HepG2 (cell line): ENCODE data around the gene ENPP7. TPM values are rescaled to one million over a fixed set of nuclear protein-coding genes. Genes with fewer than 3 reads are reported as not detected.

Source experiments
- ATAC-seq: fragments of 200-7000 bp; cut with Tn5 transposase; 3 replicates; pipeline ENCODE4 v1.9.1; 2020; ENCODE audit warnings: mild to moderate bottlenecking, moderate library complexity
- BruUV-seq: library from RNA; stranded (reverse); fragments of 400-500 nt; replicated peaks from 2 replicates; lab custom pipeline; 2021; lab: Mats Ljungman, UMichigan
- CTCF ChIA-PET: fragments of 300-600 bp; formaldehyde crosslinking; extraction: SDS; loops from one replicate; lab custom pipeline; 2021; ENCODE audit warnings: low total read pairs, inconsistent platforms, low intra/inter-chr PET ratio; lab: Yijun Ruan, JAX
- POLR2A ChIA-PET: fragments of 350-600 bp; sonication (Branson Sonifier 250); formaldehyde crosslinking; loops from one replicate; lab custom pipeline; 2020; ENCODE audit warnings: antibody characterized with exemption, inconsistent platforms; lab: Yijun Ruan, JAX
- DNase-seq: peaks from one replicate; pipeline ENCODE4 v3.0.0-alpha.2; 2015; ENCODE audit warnings: low spot score
- FAIRE-seq: peaks from 3 replicates; lab custom pipeline; 2011; peaks lifted over from hg19 to GRCh38; lab: Jason Lieb, UNC
- H2AFZ ChIP-seq: one replicate; pipeline ENCODE4 v1.6.1; 2011; ENCODE audit warnings: low read length, inconsistent platforms
- H3K27ac ChIP-seq: fragments of 300-600 bp; 3 replicates; pipeline ENCODE4 v1.8.0; 2011; ENCODE audit warnings: mixed run types, mild to moderate bottlenecking, mixed read lengths, low read length, inconsistent platforms; ENCODE audit not compliant: insufficient read depth; ENCODE audit errors: extremely low read length
- H3K27me3 ChIP-seq, 2 experiments: fragments of 200-600 bp in 1 of 2; 2 replicates in 1 of 2; 3 replicates in 1 of 2; pipeline versions ENCODE4 v1.6.0 to v1.8.0; 2011; ENCODE audit warnings: low read length in 2 of 2, mild to moderate bottlenecking in 2 of 2, moderate library complexity in 2 of 2, inconsistent platforms in 1 of 2; ENCODE audit not compliant: insufficient read depth in 2 of 2, control insufficient read depth in 1 of 2
- H3K36me3 ChIP-seq, 2 experiments: fragments of 200-600 bp in 1 of 2; replicated peaks in 1 of 2; 2 replicates in 1 of 2; 3 replicates in 1 of 2; pipeline versions ENCODE4 v1.5.1 to v1.8.0; 2011; ENCODE audit warnings: low read length in 2 of 2, inconsistent platforms in 1 of 2; ENCODE audit not compliant: insufficient read depth in 2 of 2, control insufficient read depth in 1 of 2
- H3K4me1 ChIP-seq: 2 replicates; pipeline ENCODE4 v1.5.1; 2012; ENCODE audit warnings: low read length, inconsistent platforms; ENCODE audit not compliant: insufficient read depth
- H3K4me2 ChIP-seq: 2 replicates; pipeline ENCODE4 v1.6.0; 2011; ENCODE audit warnings: low read depth, low read length, inconsistent platforms
- H3K4me3 ChIP-seq, 3 experiments: fragments of 200-600 bp in 1 of 3; sonication (generic), shearing (Covaris generic) in 1 of 3; replicated peaks in 1 of 3; 2 replicates each; pipeline ENCODE4 v1.5.1; 2011 to 2016; ENCODE audit warnings: low read length in 3 of 3, inconsistent platforms in 2 of 3, low read depth in 2 of 3, mild to moderate bottlenecking in 2 of 3, control low read depth in 1 of 3, mixed read lengths in 1 of 3; ENCODE audit not compliant: insufficient read depth in 1 of 3
- H3K79me2 ChIP-seq: one replicate; pipeline ENCODE4 v1.6.1; 2011; ENCODE audit warnings: low read length, inconsistent platforms; ENCODE audit not compliant: insufficient read depth
- H3K9ac ChIP-seq: 2 replicates; pipeline ENCODE4 v1.6.0; 2011; ENCODE audit warnings: mild to moderate bottlenecking, low read depth, low read length, inconsistent platforms; ENCODE audit not compliant: insufficient read depth
- H3K9me3 ChIP-seq: 2 replicates; pipeline ENCODE4 v1.5.1; 2012; ENCODE audit warnings: mild to moderate bottlenecking, low read length
- H4K20me1 ChIP-seq: 2 replicates; pipeline ENCODE4 v1.6.0; 2011; ENCODE audit warnings: inconsistent platforms, mild to moderate bottlenecking, low read length, moderate library complexity; ENCODE audit not compliant: insufficient read depth
- AHR ChIP-seq: IDR thresholded peaks from 2 replicates; pipeline ENCODE4 v1.6.1; 2018; ENCODE audit warnings: missing genetic modification reagents, missing compliant biosample characterization
- ARID2 ChIP-seq: sonication (generic); formaldehyde crosslinking; IDR thresholded peaks from 2 replicates; pipeline ENCODE4 v1.8.1; 2022; ENCODE audit warnings: mild to moderate bottlenecking, missing genetic modification reagents, borderline replicate concordance
- CHCHD3 ChIP-seq: sonication (generic); formaldehyde crosslinking; IDR thresholded peaks from 2 replicates; pipeline ENCODE4 v1.8.0; 2022; ENCODE audit warnings: mild to moderate bottlenecking, missing genetic modification reagents, moderate library complexity
- ETV5 ChIP-seq: IDR thresholded peaks from 2 replicates; pipeline ENCODE4 v1.6.1; 2018; ENCODE audit warnings: missing biosample characterization, missing genetic modification reagents, inconsistent platforms, borderline replicate concordance
- GFI1 ChIP-seq: sonication (generic); formaldehyde crosslinking; IDR thresholded peaks from 2 replicates; pipeline ENCODE4 v1.5.0; 2020; ENCODE audit warnings: missing genetic modification reagents, mild to moderate bottlenecking, borderline replicate concordance
- HNRNPH1 ChIP-seq: fragments of 200-400 bp; formaldehyde crosslinking; optimal IDR thresholded peaks from 2 replicates; pipeline ENCODE3; 2017; ENCODE audit warnings: mild to moderate bottlenecking, low read depth, low read length
- IKZF1 ChIP-seq: fragments of 450-650 bp; IDR thresholded peaks from 2 replicates; pipeline ENCODE4 v1.7.1; 2016
- MXD3 ChIP-seq: IDR thresholded peaks from 2 replicates; pipeline ENCODE4 v1.6.1; 2016; ENCODE audit warnings: mild to moderate bottlenecking, missing biosample characterization, missing genetic modification reagents
- RCOR2 ChIP-seq: IDR thresholded peaks from 2 replicates; pipeline ENCODE4 v1.6.1; 2016; ENCODE audit warnings: missing biosample characterization, missing genetic modification reagents
- ZFY ChIP-seq: sonication (generic); formaldehyde crosslinking; IDR thresholded peaks from 2 replicates; pipeline ENCODE4 v1.4.0; 2020; ENCODE audit warnings: missing genetic modification reagents
- ZNF552 ChIP-seq: sonication (generic); formaldehyde crosslinking; IDR thresholded peaks from 2 replicates; pipeline ENCODE4 v1.9.0; 2022; ENCODE audit warnings: missing genetic modification reagents, mild to moderate bottlenecking, borderline replicate concordance
- ZNF562 ChIP-seq: sonication (generic); formaldehyde crosslinking; IDR thresholded peaks from 2 replicates; pipeline ENCODE4 v1.8.0; 2022; ENCODE audit warnings: missing genetic modification reagents, borderline replicate concordance
- ZNF614 ChIP-seq: IDR thresholded peaks from 2 replicates; pipeline ENCODE4 v1.6.1; 2018; ENCODE audit warnings: missing biosample characterization, missing genetic modification reagents, inconsistent platforms, borderline replicate concordance
- ZNF687 ChIP-seq: sonication (generic); formaldehyde crosslinking; IDR thresholded peaks from 2 replicates; pipeline ENCODE4 v1.5.1; 2020; ENCODE audit warnings: mild to moderate bottlenecking, missing genetic modification reagents, moderate library complexity
- ZNF790 ChIP-seq: sonication (generic); formaldehyde crosslinking; IDR thresholded peaks from 2 replicates; pipeline ENCODE4 v1.8.0; 2022; ENCODE audit warnings: missing genetic modification reagents, mild to moderate bottlenecking, borderline replicate concordance
- ZNF883 ChIP-seq: sonication (generic); formaldehyde crosslinking; IDR thresholded peaks from 2 replicates; pipeline ENCODE4 v1.5.1; 2020; ENCODE audit warnings: mild to moderate bottlenecking, missing genetic modification reagents; ENCODE audit errors: not compliant biosample characterization
- WGBS: methylation state at CpG from one replicate; pipeline ENCODE4 v1.1.6; 2017; ENCODE audit warnings: low lambda C conversion rate; 5-methylcytosine and 5-hydroxymethylcytosine counted together
- in situ Hi-C: cut with HindIII; loops from 2 replicates; pipeline ENCODE4 v1.10.0; 2017; ENCODE audit warnings: low pct_unique_long_range_greater_than_20kb; ENCODE audit not compliant: extremely low pct_ligation_motif_present
- intact Hi-C: fragments of 100-400 bp; cut with micrococcal nuclease; formaldehyde crosslinking; loops from one replicate; pipeline ENCODE4 v1.10.0; 2022; ENCODE audit not compliant: unreplicated experiment
- polyA plus RNA-seq, 8 experiments: library from polyadenylated mRNA; depleted of rRNA in 3 of 8; stranded (reverse) in 7 of 8; unstranded in 1 of 8; fragments of >200 nt; fragmentation: Illumina TruSeq in 4 of 8; extraction: Trizol in 4 of 8; gene quantifications; 2 replicates each; pipeline versions ENCODE4 v1.2.1 to v1.2.3, GENCODE V29; 2011 to 2016; ENCODE audit warnings: low read depth in 4 of 8, missing spikeins in 1 of 8, mixed read lengths in 1 of 8; ENCODE audit not compliant: insufficient read depth in 1 of 8
- total RNA-seq, 5 experiments: library from RNA; depleted of rRNA; stranded (reverse); fragments of >200 nt; fragmentation: Illumina TruSeq; extraction: Trizol; gene quantifications; 2 replicates each; pipeline ENCODE4 v1.2.3, GENCODE V29; 2016; ENCODE audit warnings: low read depth in 1 of 5
- TF ChIP-seq, protein P1 (sequence below): sonication (generic); formaldehyde crosslinking; IDR thresholded peaks from 2 replicates; pipeline ENCODE4 v1.4.0; 2020; ENCODE audit warnings: mild to moderate bottlenecking, missing genetic modification reagents

ENPP7 gene
- total and polyA plus RNA-seq, 2 of the 13 experiments (the other 11 are each of a cell fraction or from before 2014, with no cell fraction given) = 1.1 to 2.2 TPM

DNA sequence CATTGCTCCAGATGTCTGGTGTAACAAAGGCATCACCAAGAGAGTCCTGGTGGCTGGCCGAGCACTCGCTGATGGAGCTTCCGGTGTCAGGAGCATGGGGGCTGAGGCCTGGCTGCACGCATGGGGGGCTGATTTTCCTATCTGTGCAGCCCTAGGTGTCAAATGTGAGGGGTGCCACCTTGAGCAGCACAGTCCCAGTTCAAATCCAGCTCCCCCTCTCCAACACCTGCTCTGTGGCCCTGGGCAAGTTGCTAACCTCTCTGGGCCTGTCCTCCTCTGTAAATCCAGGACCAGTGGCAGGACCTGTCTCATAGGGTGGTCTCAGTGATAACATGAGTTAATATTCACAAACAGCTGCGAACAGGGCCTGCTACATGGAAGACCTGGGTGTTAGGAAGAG is 12.9 kb downstream of the ENPP7 start:
- DNase-seq = no peak
- Histone ChIP-seq H3K4me1 (peaks cover 90% of the 10 kb centered on the region), H3K79me2 (no peaks in the 10 kb centered on the region), H3K4me3 (peak overlapping the region in 1 of 3 experiments; percentile 75; a peak in 3 of 6 replicates), H3K27ac (no peak overlapping the region), H3K27me3 (peaks cover 10 to 27% of the 10 kb centered on the region in 2 experiments; a peak in 4 of 5 replicates), H3K9me3 (no peaks in the 10 kb centered on the region), H3K36me3 (no peaks in the 10 kb centered on the region), H4K20me1 (no peaks in the 10 kb centered on the region), H3K4me2 (peak overlapping the region; percentile 96), H2AFZ (no peak overlapping the region), H3K9ac (peak overlapping the region; percentile 63)
- ATAC-seq = no peak
- ChIA-PET POLR2A (interaction anchor here (0.8 to 5.4 kb wide), 20 partner anchors 9 to 249 kb away, joined by 3 to 46 read pairs (median 6); partner anchors contain the start of genes CBX4 and CBX8), CTCF (interaction anchor here (0.8 kb wide), 1 partner anchor 32 kb away, joined by 3 read pairs; no protein-coding TSS in a partner anchor)
- BruUV-seq = no TSS peak
- intact Hi-C loops = loop anchor here (5.0 to 10.0 kb wide), 5 partner anchors 34 to 244 kb away; partner anchors contain the start of genes CBX2, CBX4 and CBX8
- in situ Hi-C loops = no loop called here
- WGBS = 17% methylated on average over 5 of the region's 5 CpGs
- FAIRE-seq = no peak
- TF ChIP-seq IKZF1 (no peak), ZNF614 (CRISPR knock-in tag) (no peak), HNRNPH1 (no peak), ZNF790 (CRISPR knock-in tag) (no peak), CHCHD3 (CRISPR knock-in tag) (no peak), ZNF687 (no peak), AHR (CRISPR knock-in tag) (no peak), ZNF552 (CRISPR knock-in tag) (no peak), ZFY (CRISPR knock-in tag) (no peak), ZNF883 (CRISPR knock-in tag) (no peak), ZNF562 (no peak), ETV5 (CRISPR knock-in tag) (peak; percentile 40; the same call in 1 of the 2 replicates), GFI1 (CRISPR knock-in tag) (no peak), MXD3 (CRISPR knock-in tag) (no peak), ARID2 (CRISPR knock-in tag) (no peak), RCOR2 (CRISPR knock-in tag) (no peak)
- TF ChIP-seq, protein P1, sequence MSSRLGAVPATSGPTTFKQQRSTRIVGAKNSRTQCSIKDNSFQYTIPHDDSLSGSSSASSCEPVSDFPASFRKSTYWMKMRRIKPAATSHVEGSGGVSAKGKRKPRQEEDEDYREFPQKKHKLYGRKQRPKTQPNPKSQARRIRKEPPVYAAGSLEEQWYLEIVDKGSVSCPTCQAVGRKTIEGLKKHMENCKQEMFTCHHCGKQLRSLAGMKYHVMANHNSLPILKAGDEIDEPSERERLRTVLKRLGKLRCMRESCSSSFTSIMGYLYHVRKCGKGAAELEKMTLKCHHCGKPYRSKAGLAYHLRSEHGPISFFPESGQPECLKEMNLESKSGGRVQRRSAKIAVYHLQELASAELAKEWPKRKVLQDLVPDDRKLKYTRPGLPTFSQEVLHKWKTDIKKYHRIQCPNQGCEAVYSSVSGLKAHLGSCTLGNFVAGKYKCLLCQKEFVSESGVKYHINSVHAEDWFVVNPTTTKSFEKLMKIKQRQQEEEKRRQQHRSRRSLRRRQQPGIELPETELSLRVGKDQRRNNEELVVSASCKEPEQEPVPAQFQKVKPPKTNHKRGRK (CRISPR knock-in tag) = no peak
